AG04450 (cell line): ENCODE data around the gene PTPRD. TPM values are rescaled to one million over a fixed set of nuclear protein-coding genes. Genes with fewer than 3 reads are reported as not detected.

Experiments used
- CTCF ChIA-PET: fragments of 300-600, 350-600 bp; formaldehyde crosslinking; extraction: SDS; loops from one replicate; lab custom pipeline; 2022; ENCODE audit warnings: antibody characterized with exemption, inconsistent platforms; lab: Charles Lee
- POLR2A ChIA-PET: fragments of 350-600 bp; formaldehyde crosslinking; extraction: SDS; loops from one replicate; lab custom pipeline; 2021; ENCODE audit warnings: antibody characterized with exemption, inconsistent platforms; lab: Yijun Ruan, JAX
- DNase-seq: peaks from one replicate; pipeline ENCODE4 v3.0.0-alpha.2; 2011; ENCODE audit warnings: low read depth, low spot score
- H3K27ac ChIP-seq: one replicate; pipeline ENCODE4 v1.5.1; 2012; ENCODE audit warnings: low read depth, low read length, control low read depth
- H3K27me3 ChIP-seq: one replicate; pipeline ENCODE4 v1.6.0; 2012; ENCODE audit warnings: low read length; ENCODE audit not compliant: control insufficient read depth, insufficient read depth
- H3K4me3 ChIP-seq: 2 replicates; pipeline ENCODE4 v1.5.1; 2011; ENCODE audit warnings: mild to moderate bottlenecking, low read depth, low read length, control low read depth
- H3K9me3 ChIP-seq: 2 replicates; pipeline ENCODE4 v1.5.1; 2012; ENCODE audit warnings: low read length; ENCODE audit not compliant: control insufficient read depth, insufficient read depth
- polyA plus RNA-seq: library from polyadenylated mRNA; depleted of rRNA; stranded (reverse); fragments of >200 nt; gene quantifications from 2 replicates; pipeline ENCODE4 v1.2.3, GENCODE V29; 2011
- TF ChIP-seq, protein P1 (sequence below): IDR thresholded peaks from 2 replicates; pipeline ENCODE4 v1.5.1; 2011; ENCODE audit warnings: low read depth, low read length, control low read depth, inconsistent platforms

The PTPRD gene
- polyA plus RNA-seq, 1 experiment = 0.19 TPM

GRCh38 chr9:9631284-9631683 lies 981.5 kb downstream of the PTPRD start:
- DNase-seq = no peak
- ChIA-PET POLR2A (no interaction called here), CTCF (interaction anchor here (0.5 kb wide), 1 partner anchor 561 kb away, joined by 4 read pairs; no protein-coding TSS in a partner anchor)
- Histone ChIP-seq H3K27ac (no peak overlapping the region), H3K4me3 (no peak overlapping the region), H3K9me3 (no peaks in the 10 kb centered on the region), H3K27me3 (no peaks in the 10 kb centered on the region)
- TF ChIP-seq, protein P1, sequence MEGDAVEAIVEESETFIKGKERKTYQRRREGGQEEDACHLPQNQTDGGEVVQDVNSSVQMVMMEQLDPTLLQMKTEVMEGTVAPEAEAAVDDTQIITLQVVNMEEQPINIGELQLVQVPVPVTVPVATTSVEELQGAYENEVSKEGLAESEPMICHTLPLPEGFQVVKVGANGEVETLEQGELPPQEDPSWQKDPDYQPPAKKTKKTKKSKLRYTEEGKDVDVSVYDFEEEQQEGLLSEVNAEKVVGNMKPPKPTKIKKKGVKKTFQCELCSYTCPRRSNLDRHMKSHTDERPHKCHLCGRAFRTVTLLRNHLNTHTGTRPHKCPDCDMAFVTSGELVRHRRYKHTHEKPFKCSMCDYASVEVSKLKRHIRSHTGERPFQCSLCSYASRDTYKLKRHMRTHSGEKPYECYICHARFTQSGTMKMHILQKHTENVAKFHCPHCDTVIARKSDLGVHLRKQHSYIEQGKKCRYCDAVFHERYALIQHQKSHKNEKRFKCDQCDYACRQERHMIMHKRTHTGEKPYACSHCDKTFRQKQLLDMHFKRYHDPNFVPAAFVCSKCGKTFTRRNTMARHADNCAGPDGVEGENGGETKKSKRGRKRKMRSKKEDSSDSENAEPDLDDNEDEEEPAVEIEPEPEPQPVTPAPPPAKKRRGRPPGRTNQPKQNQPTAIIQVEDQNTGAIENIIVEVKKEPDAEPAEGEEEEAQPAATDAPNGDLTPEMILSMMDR = no peak

DNA sequence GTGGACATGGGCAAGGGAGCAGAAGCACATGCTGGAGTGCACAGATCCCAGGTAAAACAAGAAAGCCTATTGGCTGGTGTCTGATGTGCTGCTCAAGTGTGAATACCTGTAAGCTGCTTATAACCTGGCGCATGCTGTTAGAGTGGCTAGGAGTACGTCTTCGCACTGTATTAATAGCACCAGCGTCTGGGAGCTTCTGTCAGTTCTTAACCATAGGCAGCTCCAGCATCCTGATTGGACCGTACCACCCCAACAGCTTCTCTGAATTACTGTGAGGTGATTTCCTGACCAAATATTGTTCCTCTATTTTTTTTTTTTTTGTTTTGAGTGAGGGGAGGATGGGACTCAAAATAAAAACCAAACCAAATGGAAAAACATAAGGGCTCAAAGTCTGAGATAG lies 987.6 kb downstream of the PTPRD start:
- TF ChIP-seq, protein P1 = no peak
- Histone ChIP-seq H3K27ac (no peak overlapping the region), H3K27me3 (no peaks in the 10 kb centered on the region), H3K9me3 (peaks cover 2% of the 10 kb centered on the region; the same call in 1 of the 2 replicates), H3K4me3 (no peak overlapping the region)
- no peak for DNase-seq
- ChIA-PET CTCF (interaction anchor here (0.6 kb wide), 1 partner anchor 68 kb away, joined by 5 read pairs; no protein-coding TSS in a partner anchor), POLR2A (no interaction called here)

- ChIA-PET CTCF (interaction anchor here (0.6 kb wide), 1 partner anchor 59 kb away, joined by 4 read pairs; no protein-coding TSS in a partner anchor), POLR2A (no interaction called here)
Observed at GRCh38 chr9:9623506-9623905, 989.3 kb downstream of the PTPRD start.

DNA sequence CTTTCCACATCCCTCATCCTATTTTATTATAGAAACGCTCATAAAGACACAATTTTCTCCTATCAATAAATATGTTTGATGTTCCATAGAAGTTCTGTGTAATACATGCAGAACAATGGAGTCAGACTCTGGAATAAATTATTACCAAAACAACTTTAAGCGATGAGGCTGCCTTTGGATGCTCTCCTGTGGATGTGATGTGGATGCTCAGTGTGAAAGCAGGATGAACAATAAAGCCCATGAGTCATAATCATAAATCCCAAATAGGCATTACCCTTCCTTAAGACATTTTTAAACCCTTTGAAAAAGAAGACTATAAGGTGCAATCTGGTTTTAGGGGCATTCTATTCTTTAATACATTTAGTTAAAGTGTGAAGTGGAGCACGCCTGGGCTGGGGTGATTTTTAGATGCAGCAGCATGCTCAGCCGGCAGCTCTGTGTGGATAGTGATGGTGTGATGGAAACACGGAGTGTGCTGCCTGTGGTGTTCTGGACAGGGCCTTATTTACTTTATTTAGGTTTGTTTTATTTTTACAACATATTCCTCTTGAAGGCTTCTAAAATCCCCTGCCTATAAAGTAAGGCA lies 991.4 kb downstream of the PTPRD start:
- DNase-seq = no peak
- POLR2A ChIA-PET = no interaction called here
- Histone ChIP-seq H3K9me3 (peaks cover 5% of the 10 kb centered on the region), H3K27ac (no peak overlapping the region), H3K27me3 (no peaks in the 10 kb centered on the region), H3K4me3 (no peak overlapping the region)
- CTCF ChIA-PET = no interaction called here
- TF ChIP-seq, protein P1 = no peak

More at GRCh38 chr9:9623506-9623905, 989.3 kb downstream of the PTPRD start:
- TF ChIP-seq, protein P1 = no peak
- Histone ChIP-seq H3K27ac (no peak overlapping the region), H3K9me3 (peaks cover 2% of the 10 kb centered on the region; the same call in 1 of the 2 replicates), H3K4me3 (no peak overlapping the region), H3K27me3 (no peaks in the 10 kb centered on the region)
- no peak for DNase-seq

- ChIA-PET POLR2A (no interaction called here), CTCF (interaction anchor here (0.7 kb wide), 1 partner anchor 422 kb away, joined by 3 read pairs; no protein-coding TSS in a partner anchor)
- DNase-seq = no peak
- H3K27ac ChIP-seq = no peak overlapping the region
- no peaks in the 10 kb centered on the region for H3K27me3 ChIP-seq
- H3K9me3 ChIP-seq = peaks cover 5% of the 10 kb centered on the region
- TF ChIP-seq, protein P1 = no peak
- no peak overlapping the region for H3K4me3 ChIP-seq
Observed at GRCh38 chr9:9620736-9621135, 992.1 kb downstream of the PTPRD start.
